HUES6 (cell line): ENCODE data around the gene ERICH6.

Source experiments
- H3K27ac ChIP-seq: 2 replicates; pipeline ENCODE4 v1.7.0; 2013; ENCODE audit warnings: low read depth, mild to moderate bottlenecking, low read length, inconsistent platforms
- H3K27me3 ChIP-seq: 2 replicates; pipeline ENCODE4 v1.6.1; 2013; ENCODE audit warnings: low read length; ENCODE audit not compliant: control insufficient read depth, insufficient read depth
- H3K36me3 ChIP-seq: 2 replicates; pipeline ENCODE4 v1.6.1; 2013; ENCODE audit warnings: low read length; ENCODE audit not compliant: control insufficient read depth, insufficient read depth
- H3K4me1 ChIP-seq: 2 replicates; pipeline ENCODE4 v1.6.1; 2013; ENCODE audit warnings: low read length; ENCODE audit not compliant: control insufficient read depth, insufficient read depth
- H3K4me3 ChIP-seq: 2 replicates; pipeline ENCODE4 v1.5.1; 2013; ENCODE audit warnings: low read depth, low read length
- H3K9ac ChIP-seq: one replicate; pipeline ENCODE4 v1.6.1; 2013; ENCODE audit warnings: mild to moderate bottlenecking, low read length
- H3K9me3 ChIP-seq: 2 replicates; pipeline ENCODE4 v1.6.1; 2013; ENCODE audit warnings: low read depth, low read length; ENCODE audit not compliant: control insufficient read depth, insufficient read depth

Gene ERICH6

DNA sequence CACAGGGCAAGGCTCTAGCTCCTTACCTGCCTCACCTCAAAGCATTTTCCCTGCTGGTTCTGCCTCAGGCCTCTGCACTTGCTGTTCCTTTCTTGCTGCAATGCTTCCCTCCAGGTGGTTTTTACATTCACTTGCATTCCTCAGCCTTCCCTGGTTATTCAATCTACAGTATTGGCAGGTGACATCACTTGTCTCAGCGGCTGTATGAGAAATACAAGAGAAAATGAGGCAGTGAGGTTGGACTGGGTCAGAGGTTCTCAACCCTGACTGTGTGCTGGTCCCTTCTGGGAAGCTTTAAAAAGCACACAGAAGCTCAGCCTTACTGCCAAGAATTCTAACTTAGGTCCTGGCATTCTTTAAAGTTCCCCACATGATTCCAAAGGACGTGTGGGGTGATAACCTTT lies 32.6 kb upstream of the ERICH6 start:
- H3K27me3 ChIP-seq, result no peaks in the 10 kb centered on the region
- peaks cover 44% of the 10 kb centered on the region for H3K4me1 ChIP-seq
- H3K4me3 ChIP-seq, result no peak overlapping the region
- H3K9me3 ChIP-seq, result no peaks in the 10 kb centered on the region
- H3K36me3 ChIP-seq, result no peaks in the 10 kb centered on the region
- H3K27ac ChIP-seq, result peak overlapping the region; percentile 20; the same call in 1 of the 2 replicates
- peak overlapping the region; percentile 19 for H3K9ac ChIP-seq

GRCh38 chr3:150734795-150735119 lies 31.0 kb upstream of the ERICH6 start:
- Histone ChIP-seq H3K36me3 (no peaks in the 10 kb centered on the region), H3K9me3 (no peaks in the 10 kb centered on the region), H3K9ac (no peak overlapping the region), H3K27me3 (no peaks in the 10 kb centered on the region), H3K27ac (no peak overlapping the region), H3K4me3 (no peak overlapping the region), H3K4me1 (peaks cover 44% of the 10 kb centered on the region)

- Histone ChIP-seq H3K27ac (no peak overlapping the region), H3K36me3 (no peaks in the 10 kb centered on the region), H3K4me3 (no peak overlapping the region), H3K27me3 (no peaks in the 10 kb centered on the region), H3K4me1 (peaks cover 44% of the 10 kb centered on the region), H3K9me3 (no peaks in the 10 kb centered on the region), H3K9ac (no peak overlapping the region)
These were observed 30.4 kb upstream of the ERICH6 start for GRCh38 chr3:150733936-150734794.

- Histone ChIP-seq H3K9ac (no peak overlapping the region), H3K9me3 (no peaks in the 10 kb centered on the region), H3K27me3 (no peaks in the 10 kb centered on the region), H3K27ac (no peak overlapping the region), H3K4me1 (peaks cover 39% of the 10 kb centered on the region), H3K4me3 (no peak overlapping the region), H3K36me3 (no peaks in the 10 kb centered on the region)
These were observed 29.7 kb upstream of the ERICH6 start for GRCh38 chr3:150733373-150733935.

DNA sequence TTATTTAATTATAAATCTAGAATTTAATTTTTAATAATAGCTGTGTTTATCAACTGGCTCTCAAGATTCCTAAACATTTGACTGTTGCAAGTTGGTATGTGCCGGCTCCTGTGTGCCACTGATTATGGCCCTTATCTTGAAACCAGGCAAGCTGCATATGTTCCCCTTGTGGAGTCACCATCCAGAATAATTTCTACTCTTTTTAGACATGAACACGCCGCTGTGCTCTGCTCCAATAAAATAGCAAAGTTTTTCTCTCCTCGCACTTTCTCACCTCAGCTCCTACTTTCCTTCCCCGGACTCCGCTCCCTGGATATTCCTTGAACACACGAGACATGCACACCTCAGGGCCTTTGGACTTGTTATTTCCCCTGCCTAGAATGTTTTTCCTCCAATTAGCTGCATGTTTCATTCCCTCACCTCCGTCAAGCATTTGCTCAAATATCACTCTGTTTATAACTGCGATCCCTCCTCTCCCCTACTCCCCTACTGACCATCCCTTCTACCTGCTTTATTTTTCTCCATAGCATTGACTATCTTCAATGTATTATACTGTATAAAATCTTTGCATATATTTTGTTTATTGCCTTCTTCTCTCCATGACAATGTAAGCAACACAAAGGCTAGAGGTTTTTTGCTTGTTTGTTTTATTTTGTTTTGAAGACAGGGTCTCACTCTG lies 26.1 kb upstream of the ERICH6 start:
- Histone ChIP-seq H3K27me3 (no peaks in the 10 kb centered on the region), H3K4me3 (no peak overlapping the region), H3K9ac (no peak overlapping the region), H3K27ac (no peak overlapping the region), H3K36me3 (no peaks in the 10 kb centered on the region), H3K9me3 (no peaks in the 10 kb centered on the region), H3K4me1 (peaks cover 16% of the 10 kb centered on the region; the same call in 1 of the 2 replicates)

DNA sequence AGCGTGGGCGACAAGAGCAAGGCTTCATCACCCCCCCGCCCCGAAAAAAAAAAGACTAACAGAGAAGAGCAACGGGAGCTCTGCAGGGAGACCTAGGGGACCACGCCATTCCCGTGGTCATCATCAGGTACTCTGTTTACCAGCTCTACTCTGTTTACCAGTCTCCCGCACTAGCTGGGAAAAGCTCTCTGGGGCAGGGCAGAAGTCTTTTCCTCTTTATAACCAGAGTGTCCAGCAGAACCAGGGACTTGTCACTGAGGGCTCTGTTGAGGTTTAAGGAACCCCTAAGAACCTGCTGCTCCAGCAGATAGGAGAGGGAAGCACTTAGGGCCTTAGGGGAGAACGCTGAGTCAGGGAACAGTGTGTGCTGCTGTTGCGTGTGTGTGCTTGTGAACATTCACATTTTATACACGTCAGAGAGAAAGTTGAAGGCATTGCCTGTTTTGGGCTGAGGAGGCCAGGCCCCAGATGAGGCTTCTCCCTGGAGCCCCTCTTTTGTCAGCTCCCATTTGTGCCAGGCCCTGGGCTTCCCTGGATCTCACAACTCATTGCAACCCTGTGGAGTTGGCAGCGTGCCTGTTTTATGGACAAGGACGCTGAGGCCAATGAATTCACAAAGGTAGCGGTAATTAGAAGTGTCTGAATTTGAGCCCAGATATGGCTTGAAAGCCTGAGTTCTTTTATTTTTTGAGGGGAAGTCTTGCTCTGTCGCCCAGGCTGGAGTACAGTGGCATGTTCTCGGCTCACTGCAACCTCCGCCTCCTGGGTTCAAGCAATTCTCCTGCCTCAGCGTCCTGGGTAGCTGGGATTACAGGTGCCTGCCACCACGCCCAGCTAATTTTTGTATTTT lies 24.2 kb upstream of the ERICH6 start:
- Histone ChIP-seq H3K9me3 (no peaks in the 10 kb centered on the region), H3K4me3 (no peak overlapping the region), H3K36me3 (no peaks in the 10 kb centered on the region), H3K27ac (no peak overlapping the region), H3K27me3 (no peaks in the 10 kb centered on the region), H3K4me1 (peaks cover 5% of the 10 kb centered on the region; the same call in 1 of the 2 replicates), H3K9ac (no peak overlapping the region)

DNA sequence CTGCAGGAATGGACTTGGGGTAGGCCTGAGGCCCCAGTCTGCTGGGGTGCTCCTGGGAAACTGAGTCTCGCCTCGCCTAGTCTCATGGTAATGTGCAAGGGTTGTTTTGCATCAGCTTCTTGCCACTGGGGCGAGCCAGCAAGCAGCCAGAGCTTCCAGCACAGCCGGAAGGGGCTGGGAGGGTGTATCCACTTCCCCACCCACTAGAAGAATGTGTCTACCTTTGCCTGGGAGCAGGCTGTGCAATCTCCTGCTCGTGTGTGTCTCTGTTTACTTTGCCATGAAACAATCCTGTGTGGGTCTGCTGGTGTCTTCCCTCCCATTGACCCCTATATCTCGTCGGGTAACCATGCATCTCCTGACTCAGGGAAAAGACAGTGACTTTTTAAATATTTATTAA lies 21.8 kb upstream of the ERICH6 start:
- H3K9ac ChIP-seq, result no peak overlapping the region
- no peaks in the 10 kb centered on the region for H3K9me3 ChIP-seq
- no peak overlapping the region for H3K27ac ChIP-seq
- no peaks in the 10 kb centered on the region for H3K27me3 ChIP-seq
- no peaks in the 10 kb centered on the region for H3K36me3 ChIP-seq
- peaks cover 5% of the 10 kb centered on the region; the same call in 1 of the 2 replicates for H3K4me1 ChIP-seq
- no peak overlapping the region for H3K4me3 ChIP-seq

DNA sequence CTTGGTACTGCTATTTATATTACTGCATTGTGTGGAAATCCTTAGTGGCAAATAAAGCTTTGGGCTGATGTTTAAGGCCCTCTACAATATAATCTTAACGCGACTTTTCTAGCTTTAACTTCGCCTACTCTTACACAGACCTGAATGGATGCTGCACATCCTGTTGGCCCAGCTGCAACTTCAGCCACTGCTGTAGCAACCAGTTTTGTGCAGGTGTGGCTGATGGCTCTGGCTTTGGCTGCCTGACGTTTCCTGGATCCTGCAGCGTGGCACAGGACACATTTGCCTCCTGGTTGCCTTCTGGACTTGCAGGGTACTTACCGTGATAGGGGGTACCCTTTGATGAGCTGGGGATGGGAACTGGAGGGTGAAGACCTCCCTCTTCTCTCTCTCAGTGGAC lies 20.2 kb upstream of the ERICH6 start:
- Histone ChIP-seq H3K27ac (no peak overlapping the region), H3K36me3 (no peaks in the 10 kb centered on the region), H3K9me3 (no peaks in the 10 kb centered on the region), H3K27me3 (no peaks in the 10 kb centered on the region), H3K4me1 (peaks cover 5% of the 10 kb centered on the region; the same call in 1 of the 2 replicates), H3K9ac (no peak overlapping the region), H3K4me3 (no peak overlapping the region)

DNA sequence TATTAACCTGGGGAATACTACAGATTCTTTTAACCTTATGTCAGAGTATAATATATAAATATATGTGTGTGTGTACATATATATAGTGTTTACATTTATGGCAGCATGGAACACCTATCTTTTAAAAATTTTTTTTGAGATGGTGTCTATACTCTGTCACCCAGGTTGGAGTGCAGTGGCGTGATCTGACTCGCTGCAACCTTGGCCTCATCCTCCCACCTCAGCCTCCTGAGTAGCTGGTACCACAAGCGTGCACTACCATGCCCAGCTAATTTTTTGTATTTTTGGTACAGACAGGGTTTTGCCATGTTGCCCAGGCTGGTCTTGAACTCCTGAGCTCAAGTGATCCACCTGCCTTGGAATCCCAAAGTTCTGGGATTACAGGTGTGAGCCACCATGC lies 18.5 kb upstream of the ERICH6 start:
- Histone ChIP-seq H3K4me1 (no peaks in the 10 kb centered on the region), H3K27me3 (no peaks in the 10 kb centered on the region), H3K4me3 (no peak overlapping the region), H3K36me3 (no peaks in the 10 kb centered on the region), H3K9ac (no peak overlapping the region), H3K9me3 (no peaks in the 10 kb centered on the region), H3K27ac (no peak overlapping the region)

DNA sequence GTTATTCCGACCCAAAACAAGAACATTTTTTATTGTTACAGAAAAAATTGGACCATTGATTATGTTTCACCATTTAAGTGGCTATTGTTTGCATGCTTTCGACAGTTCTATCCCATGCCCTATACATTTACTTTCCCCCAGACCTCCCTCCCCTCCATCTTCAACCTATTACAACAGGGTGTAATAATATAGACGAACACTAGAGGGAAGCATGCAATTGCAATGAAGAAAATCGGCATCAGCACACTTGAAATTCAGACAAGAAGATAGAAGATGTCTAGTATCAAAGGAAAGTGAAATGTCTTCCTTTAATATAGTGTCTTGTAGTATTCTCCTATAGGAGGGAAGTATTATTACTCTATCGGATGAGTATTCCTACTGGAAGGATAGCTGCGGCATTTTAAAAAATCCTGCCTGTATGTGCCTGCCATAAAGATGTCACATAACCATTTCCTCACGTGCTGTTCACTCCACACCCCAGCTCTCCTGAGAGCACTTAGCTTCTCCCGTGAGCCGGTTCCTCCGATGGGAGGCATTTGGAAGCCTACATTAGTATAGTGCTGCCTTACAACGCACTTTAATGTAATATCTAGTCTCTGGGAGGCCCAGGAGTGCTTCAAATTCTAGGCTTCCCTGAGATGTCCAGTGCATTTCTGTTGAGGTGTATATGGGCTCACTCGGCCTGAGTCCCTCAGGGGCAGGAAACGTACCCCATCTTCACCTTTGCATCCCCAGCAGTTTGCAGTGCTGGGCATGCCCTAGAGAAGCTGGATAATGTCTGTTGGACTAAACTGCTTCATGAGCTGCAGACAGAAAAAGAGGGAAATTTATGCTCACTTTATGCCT lies 17.8 kb upstream of the ERICH6 start:
- Histone ChIP-seq H3K9ac (no peak overlapping the region), H3K36me3 (no peaks in the 10 kb centered on the region), H3K4me1 (no peaks in the 10 kb centered on the region), H3K9me3 (no peaks in the 10 kb centered on the region), H3K4me3 (no peak overlapping the region), H3K27ac (no peak overlapping the region), H3K27me3 (no peaks in the 10 kb centered on the region)
